IPS DF 4.7 (cell line): Measurements from ENCODE around the gene SERINC1.

Experiments
- DNase-seq: peaks from one replicate; pipeline ENCODE4 v3.0.0-alpha.2; 2013; ENCODE audit warnings: low spot score; ENCODE audit errors: extremely low read depth

Gene SERINC1

GRCh38 chr6:122393351-122393896 is 78.2 kb downstream of the SERINC1 start:
- DNase-seq, result no peak
